Neural cell (in vitro differentiated cells): Measurements from ENCODE around the gene DDX5. TPM values are rescaled to one million over a fixed set of nuclear protein-coding genes. Genes with fewer than 3 reads are reported as not detected.

Experiments
- H2AFZ ChIP-seq: fragments of 200-600, 300-800 bp; sonication (generic), shearing (Covaris generic); 2 replicates; pipeline ENCODE4 v1.6.0; 2014; ENCODE audit warnings: low read depth, mild to moderate bottlenecking, antibody characterized with exemption, low read length, moderate library complexity
- H3F3A ChIP-seq: fragments of 200-600 bp; shearing (Covaris generic); 2 replicates; pipeline ENCODE4 v1.6.1; 2016; ENCODE audit warnings: mild to moderate bottlenecking, moderate library complexity, mixed read lengths, antibody characterized with exemption, low read length; ENCODE audit not compliant: insufficient read depth, poor library complexity, severe bottlenecking
- H3K27ac ChIP-seq: fragments of 200-600, 300-800 bp; sonication (generic), shearing (Covaris generic); 2 replicates; pipeline ENCODE4 v1.5.1; 2014; ENCODE audit warnings: mild to moderate bottlenecking, low read length, moderate library complexity
- H3K27me3 ChIP-seq: fragments of 300-800, 200-600 bp; sonication (generic), shearing (Covaris generic); 2 replicates; pipeline ENCODE4 v1.6.0; 2014; ENCODE audit warnings: mild to moderate bottlenecking, low read depth, low read length, moderate library complexity; ENCODE audit not compliant: insufficient read depth
- H3K36me3 ChIP-seq: fragments of 300-800, 200-600 bp; sonication (generic), shearing (Covaris generic); 2 replicates; pipeline ENCODE4 v1.5.1; 2014; ENCODE audit warnings: mild to moderate bottlenecking, antibody characterized with exemption, low read length, moderate library complexity; ENCODE audit not compliant: insufficient read depth
- H3K4me2 ChIP-seq: fragments of 300-800, 200-600 bp; sonication (generic), shearing (Covaris generic); 2 replicates; pipeline ENCODE4 v1.6.0; 2014; ENCODE audit warnings: mild to moderate bottlenecking, low read length
- H3K4me3 ChIP-seq: fragments of 300-800, 200-600 bp; sonication (generic), shearing (Covaris generic); 2 replicates; pipeline ENCODE4 v1.5.1; 2014; ENCODE audit warnings: mild to moderate bottlenecking, low read length, moderate library complexity
- H3K79me2 ChIP-seq: fragments of 200-600 bp; shearing (Covaris generic); replicated peaks from 2 replicates; pipeline ENCODE4 v1.6.0; 2014; ENCODE audit warnings: mild to moderate bottlenecking, low read length, moderate library complexity; ENCODE audit not compliant: insufficient read depth
- H3K9ac ChIP-seq: fragments of 300-800, 200-600 bp; sonication (generic), shearing (Covaris generic); 2 replicates; pipeline ENCODE4 v1.6.1; 2016; ENCODE audit warnings: mild to moderate bottlenecking, low read length, mixed read lengths
- H3K9me2 ChIP-seq: fragments of 200-600 bp; shearing (Covaris generic); 2 replicates; pipeline ENCODE4 v1.6.1; 2016; ENCODE audit warnings: mild to moderate bottlenecking, low read length, mixed read lengths; ENCODE audit not compliant: insufficient read depth
- H3K9me3 ChIP-seq: fragments of 200-600, 300-800 bp; sonication (generic), shearing (Covaris generic); 2 replicates; pipeline ENCODE4 v1.6.1; 2016; ENCODE audit warnings: mild to moderate bottlenecking, mixed run types, low read length, moderate library complexity, mixed read lengths
- H4K20me1 ChIP-seq: fragments of 200-600 bp; shearing (Covaris generic); 2 replicates; pipeline ENCODE4 v1.6.1; 2016; ENCODE audit warnings: mild to moderate bottlenecking, mixed run types; ENCODE audit not compliant: insufficient read depth
- CTCF ChIP-seq: fragments of 450-650 bp; IDR thresholded peaks from 2 replicates; pipeline ENCODE4 v1.5.1; 2014; ENCODE audit warnings: antibody characterized with exemption, mild to moderate bottlenecking, moderate library complexity; ENCODE audit not compliant: poor library complexity, severe bottlenecking
- EP300 ChIP-seq: fragments of 450-650 bp; conservative IDR thresholded peaks from 2 replicates; pipeline ENCODE4 v1.6.1; 2014; ENCODE audit warnings: antibody characterized with exemption, mild to moderate bottlenecking, moderate library complexity; ENCODE audit not compliant: poor library complexity, severe bottlenecking
- EZH2 ChIP-seq: fragments of 200-600, 300-800 bp; shearing (Covaris generic), sonication (generic); IDR thresholded peaks from 2 replicates; pipeline ENCODE4 v1.6.1; 2014; ENCODE audit warnings: antibody characterized with exemption, low read length, borderline replicate concordance, mild to moderate bottlenecking; ENCODE audit not compliant: insufficient read depth, poor library complexity, severe bottlenecking
- MXI1 ChIP-seq: fragments of 450-650 bp; conservative IDR thresholded peaks from 2 replicates; pipeline ENCODE4 v1.6.1; 2014; ENCODE audit warnings: antibody characterized with exemption, mild to moderate bottlenecking; ENCODE audit not compliant: poor library complexity, severe bottlenecking
- POLR2AphosphoS5 ChIP-seq: IDR thresholded peaks from 2 replicates; pipeline ENCODE4 v1.6.1; 2012
- RAD21 ChIP-seq: fragments of 450-650 bp; conservative IDR thresholded peaks from 2 replicates; pipeline ENCODE4 v1.6.1; 2014; ENCODE audit warnings: antibody characterized with exemption, mild to moderate bottlenecking, moderate library complexity
- SMC3 ChIP-seq: fragments of 450-650 bp; conservative IDR thresholded peaks from 2 replicates; pipeline ENCODE4 v1.6.1; 2014; ENCODE audit warnings: antibody characterized with exemption, mild to moderate bottlenecking, moderate library complexity; ENCODE audit not compliant: poor library complexity
- TAF1 ChIP-seq: IDR thresholded peaks from 2 replicates; pipeline ENCODE4 v1.6.1; 2012; ENCODE audit warnings: low read depth
- polyA plus RNA-seq: library from polyadenylated mRNA; depleted of rRNA; stranded (reverse); fragments of >200 nt; gene quantifications from 2 replicates; pipeline ENCODE4 v1.2.3, GENCODE V29; 2014
- TF ChIP-seq, protein P1 (sequence below): IDR thresholded peaks from 2 replicates; pipeline ENCODE4 v1.6.1; 2012; ENCODE audit warnings: borderline replicate concordance

Gene DDX5
- polyA plus RNA-seq, 1 donor from 2014 or later, result 2,358 TPM

GRCh38 chr17:64494121-64494520, 12.0 kb downstream of the DDX5 start:
- H3K9me2 ChIP-seq, result no peaks in the 10 kb centered on the region
- no peak overlapping the region for H2AFZ ChIP-seq
- H3K4me3 ChIP-seq, result peak overlapping the region; percentile 86
- H3K36me3 ChIP-seq, result no peaks in the 10 kb centered on the region
- H4K20me1 ChIP-seq, result peaks cover 5% of the 10 kb centered on the region
- H3K27ac ChIP-seq, result no peak overlapping the region
- H3K9ac ChIP-seq, result no peak overlapping the region
- H3K27me3 ChIP-seq, result no peaks in the 10 kb centered on the region
- H3K9me3 ChIP-seq, result no peaks in the 10 kb centered on the region
- TF ChIP-seq MXI1 (no peak), EP300 (no peak), TAF1 (no peak), RAD21 (no peak), POLR2AphosphoS5 (no peak), CTCF (no peak), SMC3 (no peak), EZH2 (no peak)
- TF ChIP-seq, protein P1, sequence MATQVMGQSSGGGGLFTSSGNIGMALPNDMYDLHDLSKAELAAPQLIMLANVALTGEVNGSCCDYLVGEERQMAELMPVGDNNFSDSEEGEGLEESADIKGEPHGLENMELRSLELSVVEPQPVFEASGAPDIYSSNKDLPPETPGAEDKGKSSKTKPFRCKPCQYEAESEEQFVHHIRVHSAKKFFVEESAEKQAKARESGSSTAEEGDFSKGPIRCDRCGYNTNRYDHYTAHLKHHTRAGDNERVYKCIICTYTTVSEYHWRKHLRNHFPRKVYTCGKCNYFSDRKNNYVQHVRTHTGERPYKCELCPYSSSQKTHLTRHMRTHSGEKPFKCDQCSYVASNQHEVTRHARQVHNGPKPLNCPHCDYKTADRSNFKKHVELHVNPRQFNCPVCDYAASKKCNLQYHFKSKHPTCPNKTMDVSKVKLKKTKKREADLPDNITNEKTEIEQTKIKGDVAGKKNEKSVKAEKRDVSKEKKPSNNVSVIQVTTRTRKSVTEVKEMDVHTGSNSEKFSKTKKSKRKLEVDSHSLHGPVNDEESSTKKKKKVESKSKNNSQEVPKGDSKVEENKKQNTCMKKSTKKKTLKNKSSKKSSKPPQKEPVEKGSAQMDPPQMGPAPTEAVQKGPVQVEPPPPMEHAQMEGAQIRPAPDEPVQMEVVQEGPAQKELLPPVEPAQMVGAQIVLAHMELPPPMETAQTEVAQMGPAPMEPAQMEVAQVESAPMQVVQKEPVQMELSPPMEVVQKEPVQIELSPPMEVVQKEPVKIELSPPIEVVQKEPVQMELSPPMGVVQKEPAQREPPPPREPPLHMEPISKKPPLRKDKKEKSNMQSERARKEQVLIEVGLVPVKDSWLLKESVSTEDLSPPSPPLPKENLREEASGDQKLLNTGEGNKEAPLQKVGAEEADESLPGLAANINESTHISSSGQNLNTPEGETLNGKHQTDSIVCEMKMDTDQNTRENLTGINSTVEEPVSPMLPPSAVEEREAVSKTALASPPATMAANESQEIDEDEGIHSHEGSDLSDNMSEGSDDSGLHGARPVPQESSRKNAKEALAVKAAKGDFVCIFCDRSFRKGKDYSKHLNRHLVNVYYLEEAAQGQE, result no peak
- peak overlapping the region; percentile 2 for H3K4me2 ChIP-seq
- peaks cover 20% of the 10 kb centered on the region for H3K79me2 ChIP-seq
- peaks cover 14% of the 10 kb centered on the region for H3F3A ChIP-seq

DNA sequence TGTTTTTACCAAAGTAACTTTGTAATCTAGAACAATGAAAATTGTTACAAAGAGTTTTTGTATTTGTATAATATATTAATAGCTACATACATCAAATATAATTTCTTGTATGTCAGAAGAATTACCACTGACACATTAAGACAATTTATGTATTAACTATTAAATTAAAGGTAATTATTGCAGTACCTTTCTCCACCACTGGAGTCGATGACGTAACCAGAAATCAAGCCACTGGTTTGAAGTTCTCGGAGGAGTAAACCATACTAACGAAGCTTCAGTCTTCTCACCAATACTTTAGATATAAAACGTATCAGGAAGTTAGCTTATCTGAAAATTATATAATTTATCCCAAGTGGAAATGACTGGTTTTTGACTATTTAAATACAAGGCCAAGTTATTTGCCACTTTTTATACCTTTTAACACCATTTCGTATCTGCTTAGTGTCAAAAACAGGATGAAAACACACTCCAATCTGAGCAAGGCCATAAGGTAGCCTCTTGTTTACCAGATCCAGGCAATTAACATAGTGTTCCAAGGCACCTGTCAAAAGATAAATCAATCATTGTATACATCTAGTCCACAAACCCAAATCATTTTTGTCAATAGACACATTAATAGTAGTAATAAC, 13.5 kb downstream of the DDX5 start:
- no peak overlapping the region for H3K9ac ChIP-seq
- no peak overlapping the region for H2AFZ ChIP-seq
- no peaks in the 10 kb centered on the region for H3K27me3 ChIP-seq
- H3K4me2 ChIP-seq, result no peak overlapping the region
- H3K36me3 ChIP-seq, result no peaks in the 10 kb centered on the region
- no peak overlapping the region for H3K27ac ChIP-seq
- no peaks in the 10 kb centered on the region for H3K9me2 ChIP-seq
- peaks cover 5% of the 10 kb centered on the region for H3F3A ChIP-seq
- H4K20me1 ChIP-seq, result no peaks in the 10 kb centered on the region
- H3K4me3 ChIP-seq, result no peak overlapping the region
- H3K79me2 ChIP-seq, result peaks cover 18% of the 10 kb centered on the region
- peak; percentile 39 for TF ChIP-seq CTCF
- TF ChIP-seq SMC3, result no peak
- H3K9me3 ChIP-seq, result no peaks in the 10 kb centered on the region
